ENCODE measurements around the gene STOML2.
"Not testable (repeated sequence)": the region's sequence is repeated elsewhere in the genome, so short reads cannot be mapped to it uniquely, and the experiment has no call there.

STOML2 gene

DNA sequence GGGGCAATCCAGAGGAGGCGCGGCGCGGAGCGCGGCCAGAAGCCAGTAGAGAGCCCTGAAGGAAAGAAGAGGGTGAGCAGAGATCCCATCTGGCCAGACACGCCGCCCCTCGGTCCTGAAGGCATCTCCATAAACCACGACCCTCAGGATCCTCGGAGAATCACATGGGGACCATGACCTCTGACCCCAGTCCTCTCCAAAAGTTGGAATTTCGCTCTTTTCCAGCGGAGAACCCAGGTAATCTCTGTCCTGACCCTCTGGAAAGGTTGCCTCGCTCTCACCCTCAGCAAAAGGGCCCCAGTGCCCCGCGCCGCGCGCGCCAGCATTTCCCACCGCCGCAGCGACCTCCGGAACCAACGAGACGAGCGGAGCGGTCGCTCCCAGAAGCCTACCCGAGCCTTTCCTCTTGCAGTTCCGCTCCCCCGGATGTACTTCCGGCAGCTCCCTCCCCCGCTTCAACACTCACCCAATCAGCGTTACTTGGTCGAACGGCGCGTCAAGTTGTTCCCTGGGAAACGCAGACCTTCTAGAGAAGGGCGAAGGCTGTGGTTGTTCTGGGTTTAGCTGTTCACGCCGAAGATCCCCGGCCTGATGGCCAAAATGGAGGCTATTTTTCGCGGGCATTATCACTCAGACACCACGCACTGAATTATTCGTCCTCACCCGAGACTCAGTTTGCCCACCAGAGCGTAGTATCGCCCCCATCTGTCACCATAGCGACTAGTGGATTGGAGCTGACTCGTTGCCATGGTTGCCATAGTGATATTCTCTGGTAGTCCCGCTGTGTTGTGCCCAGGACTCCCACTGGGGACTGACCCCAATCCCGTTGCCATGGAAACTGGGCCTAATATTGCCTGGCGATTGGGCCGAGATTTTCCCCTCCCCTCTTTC lies at the start of gene STOML2:
Gene STOML2 (minus strand): TSS at position 363 of the 891 bp plus-strand sequence. CDS start 37 bp downstream, at position 326.
- H3K36me3 ChIP-seq (ENCODE audit: control insufficient read depth, insufficient read depth, low read length): peaks cover 58% of the 10 kb centered on the region
- H3K27ac ChIP-seq (ENCODE audit: low read depth, low read length): peak within 1 kb of the TSS; percentile 99
- peaks cover 13% of the 10 kb centered on the region for H3K4me1 ChIP-seq (ENCODE audit: control insufficient read depth, insufficient read depth, low read length)
- no peaks in the 10 kb centered on the region for H3K9me3 ChIP-seq (ENCODE audit: control insufficient read depth, insufficient read depth, low read length)
- H3K9ac ChIP-seq (ENCODE audit: low read depth, low read length): peak within 1 kb of the TSS; percentile 87
- H3K4me3 ChIP-seq (ENCODE audit: low read depth, low read length): peak within 1 kb of the TSS; percentile 91
- no peaks in the 10 kb centered on the region for H3K27me3 ChIP-seq (ENCODE audit: control insufficient read depth, insufficient read depth, low read length)

GRCh38 chr9:35147941-35148563 lies 45.1 kb upstream of the STOML2 start:
- H3K9me3 ChIP-seq (ENCODE audit: control insufficient read depth, insufficient read depth, low read length): peaks cover 32% of the 10 kb centered on the region
- H3K4me1 ChIP-seq (ENCODE audit: control insufficient read depth, insufficient read depth, low read length); H3K27ac ChIP-seq (ENCODE audit: low read depth, low read length); H3K27me3 ChIP-seq (ENCODE audit: control insufficient read depth, insufficient read depth, low read length); H3K9ac ChIP-seq (ENCODE audit: low read depth, low read length); H3K36me3 ChIP-seq (ENCODE audit: control insufficient read depth, insufficient read depth, low read length); H3K4me3 ChIP-seq (ENCODE audit: low read depth, low read length): not testable (repeated sequence)

GRCh38 chr9:35142037-35142436 lies 39.1 kb upstream of the STOML2 start:
- H3K36me3 ChIP-seq (ENCODE audit: control insufficient read depth, insufficient read depth, low read length): no peaks in the 10 kb centered on the region
- no peaks in the 10 kb centered on the region for H3K27me3 ChIP-seq (ENCODE audit: control insufficient read depth, insufficient read depth, low read length)
- no peak overlapping the region for H3K4me3 ChIP-seq (ENCODE audit: low read depth, low read length)
- H3K4me1 ChIP-seq (ENCODE audit: control insufficient read depth, insufficient read depth, low read length): no peaks in the 10 kb centered on the region
- H3K27ac ChIP-seq (ENCODE audit: low read depth, low read length): no peak overlapping the region
- H3K9ac ChIP-seq (ENCODE audit: low read depth, low read length): no peak overlapping the region
- peaks cover 27% of the 10 kb centered on the region for H3K9me3 ChIP-seq (ENCODE audit: control insufficient read depth, insufficient read depth, low read length)

GRCh38 chr9:35140093-35140492 lies 37.2 kb upstream of the STOML2 start:
- H3K27me3 ChIP-seq (ENCODE audit: control insufficient read depth, insufficient read depth, low read length): no peaks in the 10 kb centered on the region
- H3K4me3 ChIP-seq (ENCODE audit: low read depth, low read length): no peak overlapping the region
- no peaks in the 10 kb centered on the region for H3K36me3 ChIP-seq (ENCODE audit: control insufficient read depth, insufficient read depth, low read length)
- H3K27ac ChIP-seq (ENCODE audit: low read depth, low read length): no peak overlapping the region
- H3K9me3 ChIP-seq (ENCODE audit: control insufficient read depth, insufficient read depth, low read length): peaks cover 25% of the 10 kb centered on the region
- no peaks in the 10 kb centered on the region for H3K4me1 ChIP-seq (ENCODE audit: control insufficient read depth, insufficient read depth, low read length)
- H3K9ac ChIP-seq (ENCODE audit: low read depth, low read length): no peak overlapping the region

GRCh38 chr9:35136866-35137265 lies 33.9 kb upstream of the STOML2 start:
- H3K36me3 ChIP-seq (ENCODE audit: control insufficient read depth, insufficient read depth, low read length): no peaks in the 10 kb centered on the region
- no peaks in the 10 kb centered on the region for H3K27me3 ChIP-seq (ENCODE audit: control insufficient read depth, insufficient read depth, low read length)
- H3K4me1 ChIP-seq (ENCODE audit: control insufficient read depth, insufficient read depth, low read length): no peaks in the 10 kb centered on the region
- H3K9ac ChIP-seq (ENCODE audit: low read depth, low read length): no peak overlapping the region
- no peak overlapping the region for H3K27ac ChIP-seq (ENCODE audit: low read depth, low read length)
- H3K4me3 ChIP-seq (ENCODE audit: low read depth, low read length): no peak overlapping the region
- H3K9me3 ChIP-seq (ENCODE audit: control insufficient read depth, insufficient read depth, low read length): peaks cover 17% of the 10 kb centered on the region

- no peaks in the 10 kb centered on the region for H3K36me3 ChIP-seq (ENCODE audit: control insufficient read depth, insufficient read depth, low read length)
- H3K9me3 ChIP-seq (ENCODE audit: control insufficient read depth, insufficient read depth, low read length): peaks cover 12% of the 10 kb centered on the region
- no peak overlapping the region for H3K27ac ChIP-seq (ENCODE audit: low read depth, low read length)
- H3K4me1 ChIP-seq (ENCODE audit: control insufficient read depth, insufficient read depth, low read length): no peaks in the 10 kb centered on the region
- H3K27me3 ChIP-seq (ENCODE audit: control insufficient read depth, insufficient read depth, low read length): no peaks in the 10 kb centered on the region
- no peak overlapping the region for H3K9ac ChIP-seq (ENCODE audit: low read depth, low read length)
- H3K4me3 ChIP-seq (ENCODE audit: low read depth, low read length): no peak overlapping the region
Observed at GRCh38 chr9:35135988-35136387, 33.1 kb upstream of the STOML2 start.

GRCh38 chr9:35134920-35135319 lies 32.0 kb upstream of the STOML2 start:
- Histone ChIP-seq H3K36me3 (ENCODE audit: control insufficient read depth, insufficient read depth, low read length) (no peaks in the 10 kb centered on the region), H3K27me3 (ENCODE audit: control insufficient read depth, insufficient read depth, low read length) (no peaks in the 10 kb centered on the region), H3K9me3 (ENCODE audit: control insufficient read depth, insufficient read depth, low read length) (peaks cover 17% of the 10 kb centered on the region), H3K4me3 (ENCODE audit: low read depth, low read length) (no peak overlapping the region), H3K27ac (ENCODE audit: low read depth, low read length) (no peak overlapping the region), H3K4me1 (ENCODE audit: control insufficient read depth, insufficient read depth, low read length) (no peaks in the 10 kb centered on the region), H3K9ac (ENCODE audit: low read depth, low read length) (no peak overlapping the region)

- peaks cover 16% of the 10 kb centered on the region for H3K4me1 ChIP-seq (ENCODE audit: control insufficient read depth, insufficient read depth, low read length)
- H3K4me3 ChIP-seq (ENCODE audit: low read depth, low read length): peak overlapping the region; percentile 88
- H3K36me3 ChIP-seq (ENCODE audit: control insufficient read depth, insufficient read depth, low read length): no peaks in the 10 kb centered on the region
- no peaks in the 10 kb centered on the region for H3K9me3 ChIP-seq (ENCODE audit: control insufficient read depth, insufficient read depth, low read length)
- H3K27ac ChIP-seq (ENCODE audit: low read depth, low read length): no peak overlapping the region
- no peaks in the 10 kb centered on the region for H3K27me3 ChIP-seq (ENCODE audit: control insufficient read depth, insufficient read depth, low read length)
- peak overlapping the region; percentile 26; the same call in 1 of the 2 replicates for H3K9ac ChIP-seq (ENCODE audit: low read depth, low read length)
Observed at GRCh38 chr9:35116898-35117551, 14.1 kb upstream of the STOML2 start.

- Histone ChIP-seq H3K9me3 (ENCODE audit: control insufficient read depth, insufficient read depth, low read length) (no peaks in the 10 kb centered on the region), H3K4me1 (ENCODE audit: control insufficient read depth, insufficient read depth, low read length) (peaks cover 20% of the 10 kb centered on the region), H3K4me3 (ENCODE audit: low read depth, low read length) (peak overlapping the region; percentile 88), H3K9ac (ENCODE audit: low read depth, low read length) (no peak overlapping the region), H3K36me3 (ENCODE audit: control insufficient read depth, insufficient read depth, low read length) (no peaks in the 10 kb centered on the region), H3K27ac (ENCODE audit: low read depth, low read length) (peak overlapping the region; percentile 37), H3K27me3 (ENCODE audit: control insufficient read depth, insufficient read depth, low read length) (no peaks in the 10 kb centered on the region)
Observed at GRCh38 chr9:35116539-35116897, 13.6 kb upstream of the STOML2 start.

- H3K36me3 ChIP-seq (ENCODE audit: control insufficient read depth, insufficient read depth, low read length): no peaks in the 10 kb centered on the region
- peak within 1 kb of the TSS; percentile 88 for H3K4me3 ChIP-seq (ENCODE audit: low read depth, low read length)
- H3K27ac ChIP-seq (ENCODE audit: low read depth, low read length): peak within 1 kb of the TSS; percentile 93
- peaks cover 20% of the 10 kb centered on the region for H3K4me1 ChIP-seq (ENCODE audit: control insufficient read depth, insufficient read depth, low read length)
- no peaks in the 10 kb centered on the region for H3K9me3 ChIP-seq (ENCODE audit: control insufficient read depth, insufficient read depth, low read length)
- H3K27me3 ChIP-seq (ENCODE audit: control insufficient read depth, insufficient read depth, low read length): no peaks in the 10 kb centered on the region
- H3K9ac ChIP-seq (ENCODE audit: low read depth, low read length): no peak within 1 kb of the TSS
Observed at GRCh38 chr9:35115680-35116538, 13.0 kb upstream of the STOML2 start, which contains the start of gene ATOSB. Gene ATOSB, minus strand, starts transcription at chr9:35115862. Its CDS starts 7,588 bp downstream, at chr9:35108274.
